Mucosa of descending colon (tissue), 3 donors: ENCODE results near the gene HECTD1. TPM values are rescaled to one million over a fixed set of nuclear protein-coding genes. Genes with fewer than 3 reads are reported as not detected.
"Not testable (repeated sequence)": the region's sequence is repeated elsewhere in the genome, so short reads cannot be mapped to it uniquely, and the experiment has no call there.

ENCODE experiments used
- ATAC-seq: fragments of 200-7000 bp; cut with Tn5 transposase; one replicate; pipeline ENCODE4 v1.9.1; 2020; ENCODE audit warnings: mild to moderate bottlenecking, moderate library complexity
- DNase-seq, 3 donors: peaks; one replicate each; pipeline ENCODE4 v3.0.0-alpha.2; 2020
- H3K36me3 ChIP-seq: fragments of 200-600 bp; one replicate; pipeline ENCODE4 v1.8.0; 2021; ENCODE audit warnings: low read depth, mild to moderate bottlenecking
- H3K4me1 ChIP-seq: fragments of 200-600 bp; one replicate; pipeline ENCODE4 v1.8.0; 2021; ENCODE audit warnings: low read depth, mild to moderate bottlenecking
- H3K4me3 ChIP-seq: fragments of 200-600 bp; one replicate; pipeline ENCODE4 v1.8.0; 2021; ENCODE audit warnings: mild to moderate bottlenecking
- H3K9me3 ChIP-seq: fragments of 200-600 bp; one replicate; pipeline ENCODE4 v1.8.0; 2021; ENCODE audit warnings: mild to moderate bottlenecking
- intact Hi-C, 2 donors: fragments of 100-400 bp; cut with DNase I in 1 of 2; cut with micrococcal nuclease in 1 of 2; formaldehyde crosslinking; loops; one replicate each; pipeline versions ENCODE4 v1.11.0 to v1.11.1; 2022; cut with DNase I, micrococcal nuclease
- long read RNA-seq, 2 donors: library from polyadenylated mRNA; unstranded; transcript quantifications; one replicate each; pipeline ENCODE4 v2.0.0, GENCODE V29; 2019 to 2021
- total RNA-seq, 3 donors: library from RNA; stranded (reverse); fragmentation: NEBNext Ultra II Directional in 2 of 3; extraction: Animal tissue kit (Norgen Biotek cat#: 25700) in 2 of 3; gene quantifications; one replicate each; pipeline versions ENCODE4 v1.2.1 to v1.2.4, GENCODE V29; 2021 to 2023
- TF ChIP-seq, protein P1 (sequence below): fragments of 200-600 bp; IDR thresholded peaks from one replicate; pipeline ENCODE4 v1.8.0; 2022; ENCODE audit warnings: antibody characterized with exemption, mild to moderate bottlenecking
- donor health status: DM: no; HTN: no; CAD: no; lungs with moderate emphysema.
- donor health status: DM: no; HTN: no; CAD: no.
- donor health status: DM: no; HTN: yes; CAD: no.

Gene HECTD1
- total RNA-seq = 100 to 1,000 TPM; 124 to 160 (median 140) TPM
- long read RNA-seq, donor 1, partial matches to known transcripts = 21 of 31 reads
- long read RNA-seq, donor 1, other reads (novel, unspliced or antisense) = 10 of 31 reads
- long read RNA-seq, donor 2, partial matches to known transcripts = 45 of 47 reads
- long read RNA-seq, donor 2, other reads (novel, unspliced or antisense) = 2 of 47 reads

- Histone ChIP-seq H3K4me1 (peaks cover 14% of the 10 kb centered on the region), H3K4me3 (peak within 1 kb of the TSS; percentile 95), H3K9me3 (no peaks in the 10 kb centered on the region), H3K36me3 (peaks cover 3% of the 10 kb centered on the region)
- TF ChIP-seq, protein P1, sequence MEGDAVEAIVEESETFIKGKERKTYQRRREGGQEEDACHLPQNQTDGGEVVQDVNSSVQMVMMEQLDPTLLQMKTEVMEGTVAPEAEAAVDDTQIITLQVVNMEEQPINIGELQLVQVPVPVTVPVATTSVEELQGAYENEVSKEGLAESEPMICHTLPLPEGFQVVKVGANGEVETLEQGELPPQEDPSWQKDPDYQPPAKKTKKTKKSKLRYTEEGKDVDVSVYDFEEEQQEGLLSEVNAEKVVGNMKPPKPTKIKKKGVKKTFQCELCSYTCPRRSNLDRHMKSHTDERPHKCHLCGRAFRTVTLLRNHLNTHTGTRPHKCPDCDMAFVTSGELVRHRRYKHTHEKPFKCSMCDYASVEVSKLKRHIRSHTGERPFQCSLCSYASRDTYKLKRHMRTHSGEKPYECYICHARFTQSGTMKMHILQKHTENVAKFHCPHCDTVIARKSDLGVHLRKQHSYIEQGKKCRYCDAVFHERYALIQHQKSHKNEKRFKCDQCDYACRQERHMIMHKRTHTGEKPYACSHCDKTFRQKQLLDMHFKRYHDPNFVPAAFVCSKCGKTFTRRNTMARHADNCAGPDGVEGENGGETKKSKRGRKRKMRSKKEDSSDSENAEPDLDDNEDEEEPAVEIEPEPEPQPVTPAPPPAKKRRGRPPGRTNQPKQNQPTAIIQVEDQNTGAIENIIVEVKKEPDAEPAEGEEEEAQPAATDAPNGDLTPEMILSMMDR = peak; percentile 93
- DNase-seq (peak; percentile 76 to 95 (median 93)), ATAC-seq (peak; percentile 91)
- intact Hi-C loops = no loop called here
Observed at GRCh38 chr14:31207755-31208545, at the start of gene HECTD1. TSS of gene HECTD1 (minus strand) at chr14:31207793. CDS start at chr14:31205936, 1,857 bp downstream.

GRCh38 chr14:31257244-31257553, 49.6 kb upstream of the HECTD1 start:
- H3K4me1 ChIP-seq = peaks cover 8% of the 10 kb centered on the region
- H3K4me3 ChIP-seq = no peak overlapping the region
- DNase-seq = no peak
- intact Hi-C loops = no loop called here
- TF ChIP-seq, protein P1 = no peak
- no peak for ATAC-seq
- H3K9me3 ChIP-seq = no peaks in the 10 kb centered on the region
- H3K36me3 ChIP-seq = no peaks in the 10 kb centered on the region

GRCh38 chr14:31256534-31257243, 49.1 kb upstream of the HECTD1 start:
- TF ChIP-seq, protein P1 = no peak
- Histone ChIP-seq H3K36me3 (no peaks in the 10 kb centered on the region), H3K4me1 (peaks cover 3% of the 10 kb centered on the region), H3K4me3 (no peak overlapping the region), H3K9me3 (no peaks in the 10 kb centered on the region)
- intact Hi-C loops = no loop called here
- no peak for ATAC-seq
- no peak for DNase-seq

GRCh38 chr14:31255918-31256317, 48.3 kb upstream of the HECTD1 start:
- intact Hi-C loops, H3K4me3 ChIP-seq, H3K4me1 ChIP-seq, H3K9me3 ChIP-seq, ATAC-seq, H3K36me3 ChIP-seq, DNase-seq: not testable (repeated sequence)

DNA sequence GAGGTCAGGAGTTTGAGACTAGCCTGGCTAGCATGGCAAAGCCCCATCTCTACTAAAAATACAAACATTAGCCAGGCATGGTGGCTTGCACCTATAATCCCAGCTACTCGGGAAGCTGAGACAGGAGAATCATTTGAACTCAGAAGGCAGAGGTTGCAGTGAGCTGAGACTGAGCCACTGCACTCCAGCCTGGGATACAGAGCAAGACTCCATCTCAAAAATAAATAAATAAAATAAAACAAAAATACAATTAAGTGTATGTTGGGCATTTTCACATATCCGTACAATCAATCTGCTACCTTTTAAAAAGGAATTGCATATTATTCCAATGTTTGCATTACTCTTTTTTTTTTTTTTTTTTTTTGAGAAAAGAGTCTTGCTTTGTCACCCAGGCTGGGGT, 47.7 kb upstream of the HECTD1 start:
- H3K9me3 ChIP-seq = no peaks in the 10 kb centered on the region
- H3K4me1 ChIP-seq = peaks cover 6% of the 10 kb centered on the region
- intact Hi-C loops = no loop called here
- DNase-seq = no peak
- H3K4me3 ChIP-seq = no peak overlapping the region
- TF ChIP-seq, protein P1 = no peak
- H3K36me3 ChIP-seq = no peaks in the 10 kb centered on the region
- ATAC-seq = no peak
